ENCODE measurements around the gene SEC22C.

SEC22C gene

DNA sequence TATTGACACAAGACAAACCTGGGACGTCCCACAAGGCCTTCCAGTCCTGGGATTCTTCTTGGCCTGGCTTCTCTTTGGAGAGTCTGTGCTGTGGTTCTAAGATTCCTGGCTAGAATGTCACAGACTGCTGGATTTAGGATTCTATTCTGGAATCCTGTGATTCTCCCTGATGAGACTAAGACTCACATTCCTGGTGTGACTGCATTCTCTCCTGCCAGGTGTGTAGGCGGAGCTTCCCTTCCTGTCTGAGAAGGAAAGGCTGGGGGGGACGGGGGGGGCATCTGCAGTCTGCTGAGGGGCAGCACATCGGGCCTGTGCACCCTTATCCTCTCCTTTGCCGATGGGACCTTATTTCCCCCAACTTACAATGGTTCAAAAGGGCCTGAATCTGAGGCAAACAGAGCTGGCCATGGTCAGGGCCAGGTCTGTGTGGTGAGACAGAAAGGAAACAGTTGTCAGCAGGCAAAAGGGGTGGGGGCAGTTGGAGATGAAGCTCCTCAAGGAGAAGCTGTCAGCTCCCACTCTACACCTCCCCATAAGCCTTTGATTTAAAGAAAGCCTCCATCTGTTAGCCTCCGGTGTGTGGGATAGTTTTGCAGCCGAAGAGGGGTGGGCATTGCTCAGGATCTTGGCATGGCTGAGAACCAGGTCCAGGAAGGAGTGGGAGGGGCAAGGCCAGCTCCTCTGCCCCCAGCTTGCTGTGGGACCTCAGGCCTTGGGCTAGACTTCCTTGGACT, 48.4 kb downstream of the SEC22C start:
- no peak for DNase-seq

GRCh38 chr3:42532229-42532628, 49.5 kb downstream of the SEC22C start:
- DNase-seq, result no peak

DNA sequence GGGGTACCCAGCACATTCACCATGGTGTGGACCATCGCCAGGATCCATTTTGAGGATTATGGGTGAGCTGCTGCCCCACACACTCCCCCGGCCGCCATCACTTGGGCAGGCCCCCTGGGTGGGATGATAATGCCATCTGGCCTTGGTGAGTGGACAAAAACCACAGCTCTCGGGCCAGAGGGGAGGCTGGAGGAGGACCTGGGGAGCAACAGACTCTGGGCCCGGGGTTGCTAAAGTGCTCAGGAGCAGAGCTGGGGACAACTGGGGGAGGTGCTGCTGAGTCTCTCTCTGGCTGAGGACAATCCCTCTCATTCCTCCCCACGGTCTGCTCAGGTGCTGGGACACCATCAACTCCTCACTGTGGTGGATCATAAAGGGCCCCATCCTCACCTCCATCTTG, 50.3 kb downstream of the SEC22C start:
- no peak for DNase-seq

DNA sequence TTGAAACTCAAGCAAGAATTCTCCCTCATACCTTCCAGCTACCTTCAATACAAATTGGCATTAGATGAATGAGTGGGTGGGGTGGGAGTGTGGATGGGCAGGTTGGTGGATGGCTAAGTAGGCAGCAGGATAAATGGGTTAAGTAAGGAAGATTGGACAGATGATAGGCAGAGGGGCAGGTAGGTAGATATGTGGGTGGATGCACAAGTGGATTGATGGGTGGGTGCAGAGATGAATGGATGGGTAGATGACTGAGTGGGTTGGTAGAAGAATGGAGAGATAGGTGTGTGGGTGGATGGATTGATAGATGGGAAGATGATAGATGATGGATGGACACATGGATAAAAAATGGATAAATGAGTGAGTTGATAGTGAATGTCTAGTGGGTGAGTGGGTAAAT, 51.7 kb downstream of the SEC22C start:
- DNase-seq, result no peak

- no peak for DNase-seq
Measured at GRCh38 chr3:42529468-42529867, 52.3 kb downstream of the SEC22C start.

DNA sequence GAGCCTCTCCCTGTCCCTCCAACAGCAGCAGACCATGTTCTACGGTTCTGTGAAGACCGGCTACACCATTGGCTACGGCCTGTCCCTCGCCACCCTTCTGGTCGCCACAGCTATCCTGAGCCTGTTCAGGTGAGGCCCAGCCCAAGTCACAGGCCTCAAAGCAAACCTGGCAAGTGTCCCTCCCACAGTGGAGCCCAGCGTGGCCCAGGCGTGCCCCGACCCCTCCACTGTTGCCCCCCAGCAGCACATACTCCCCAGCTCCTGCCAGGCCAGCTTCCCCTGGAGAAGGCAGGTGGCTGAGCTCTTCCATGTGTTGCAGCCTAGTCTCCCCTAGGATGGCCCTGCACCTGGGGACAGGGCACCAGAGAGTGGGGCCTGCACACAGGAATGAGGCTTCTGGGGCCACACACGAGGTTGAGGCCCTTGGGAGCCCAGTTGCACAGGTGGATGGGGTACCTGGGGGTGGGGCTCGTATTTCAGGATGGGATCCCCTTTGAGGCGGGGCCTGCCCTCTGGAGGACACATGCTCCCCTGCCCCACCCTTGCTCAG, 54.3 kb downstream of the SEC22C start:
- DNase-seq, result no peak

DNA sequence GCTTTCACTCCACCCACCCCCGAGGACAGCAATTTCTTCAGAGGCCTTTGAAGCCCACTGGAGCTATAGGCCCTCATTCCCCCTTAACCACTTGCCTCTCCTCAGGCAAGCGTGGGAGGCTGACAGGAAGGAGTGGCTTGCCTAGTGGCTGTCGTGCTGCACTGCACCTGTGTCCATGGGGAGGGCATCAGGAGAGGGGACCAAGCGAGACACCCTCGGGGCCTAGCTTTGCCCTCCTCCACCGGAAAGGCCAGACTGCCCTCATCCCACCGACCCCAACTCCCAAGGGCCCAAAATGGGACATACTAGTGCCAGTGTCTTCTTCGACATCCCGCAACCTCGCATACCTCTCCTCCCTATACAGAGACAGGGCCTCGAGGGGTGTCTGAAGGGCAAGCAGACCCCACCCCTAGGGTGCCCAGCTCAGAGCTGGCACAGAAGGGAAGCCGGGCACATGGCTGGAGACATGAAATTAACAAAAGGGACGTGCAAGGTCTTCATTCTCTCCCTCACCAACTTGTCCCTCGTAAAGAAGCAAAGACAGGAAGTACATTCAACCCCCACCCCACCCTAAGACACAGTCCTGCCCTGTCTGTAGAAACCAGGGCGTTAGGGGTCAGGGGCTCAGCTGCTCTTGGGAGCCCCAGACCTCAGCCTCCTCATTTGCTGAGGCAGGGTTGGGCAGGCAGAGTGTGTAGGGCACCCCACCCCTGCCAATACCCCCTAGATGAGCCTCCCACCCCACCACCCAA, 55.0 kb downstream of the SEC22C start:
- DNase-seq, result no peak

- DNase-seq, result no peak
Measured at GRCh38 chr3:42525736-42526345, 55.9 kb downstream of the SEC22C start.

DNA sequence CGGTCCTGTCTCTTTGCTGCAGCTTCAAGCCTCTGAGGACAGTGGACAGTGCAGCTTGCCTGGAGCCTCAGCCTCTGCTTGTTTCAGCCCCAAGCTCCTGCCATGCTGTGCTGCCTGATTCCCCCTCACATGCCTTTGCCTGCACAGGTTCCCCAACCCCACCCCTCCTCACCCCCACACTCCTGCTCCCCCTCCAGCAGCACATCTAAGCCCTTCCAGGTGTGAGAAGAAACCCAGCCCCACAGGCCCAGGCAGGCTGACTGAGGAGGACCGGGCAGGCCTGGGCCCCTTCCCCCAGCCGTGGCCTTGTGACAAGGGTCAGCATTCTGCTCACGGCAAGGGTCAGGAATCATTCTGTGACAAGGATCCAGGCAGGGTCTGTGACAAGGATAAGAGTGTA, 56.6 kb downstream of the SEC22C start:
- no peak for DNase-seq

GRCh38 chr3:42524751-42525150, 57.0 kb downstream of the SEC22C start:
- no peak for DNase-seq

DNA sequence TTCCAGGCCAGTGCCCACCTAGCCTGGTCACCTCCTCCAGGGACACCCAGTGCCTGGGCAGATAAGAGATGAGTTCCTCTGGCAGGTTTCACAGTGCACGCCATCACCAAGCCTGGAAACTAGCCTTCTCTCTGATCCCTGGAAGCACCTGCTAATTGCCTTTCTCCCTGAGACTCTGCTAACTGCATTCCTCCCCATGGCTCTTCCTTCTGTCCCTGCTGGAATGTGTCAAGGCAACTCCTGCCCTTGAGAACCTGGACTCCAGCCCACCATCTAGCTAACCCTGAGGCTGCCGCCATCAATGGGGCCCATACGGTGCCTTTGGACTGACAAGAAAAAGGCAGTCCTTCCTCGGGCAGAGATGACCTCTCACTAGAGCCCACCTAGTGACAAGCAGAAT, 60.9 kb downstream of the SEC22C start:
- DNase-seq, result no peak

DNA sequence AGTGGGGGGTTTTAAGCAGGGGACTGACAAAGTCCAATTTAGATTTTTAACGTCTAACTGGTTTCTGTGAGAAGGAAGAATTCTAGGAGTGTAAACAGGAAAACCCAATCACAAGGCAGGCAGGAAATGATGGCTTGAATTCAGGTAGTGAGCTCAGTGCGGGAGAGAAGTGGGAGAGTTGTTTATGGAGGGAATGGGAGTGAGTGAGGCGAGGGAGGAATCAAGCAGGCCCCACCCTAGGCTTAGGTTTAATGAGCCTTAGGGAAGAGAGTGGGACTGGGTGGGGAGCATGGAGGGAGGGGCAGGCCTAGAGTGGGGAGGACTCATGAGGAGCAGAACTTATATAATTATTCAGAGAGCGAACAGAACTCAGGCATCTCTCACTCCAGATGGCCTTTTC, 61.4 kb downstream of the SEC22C start:
- DNase-seq, result no peak

DNA sequence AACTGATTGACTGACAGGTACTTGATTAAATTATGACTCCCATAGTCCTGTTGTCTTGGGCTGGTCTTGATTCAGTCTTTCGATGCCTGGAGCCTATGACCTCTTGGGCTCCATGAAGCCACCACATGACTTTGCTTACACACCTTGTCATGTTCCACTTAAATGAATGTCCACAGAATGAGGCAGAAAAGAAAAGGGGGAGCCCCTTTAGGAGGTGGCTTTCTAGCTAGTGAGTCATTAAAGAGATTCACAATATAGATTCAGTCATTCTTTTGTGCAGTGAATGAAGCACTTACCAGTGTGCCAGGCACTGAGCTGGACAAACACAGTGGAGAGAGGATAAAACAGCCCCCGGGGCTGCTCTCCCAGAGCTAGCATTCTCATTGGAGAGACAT, 62.2 kb downstream of the SEC22C start:
- DNase-seq, result no peak

DNA sequence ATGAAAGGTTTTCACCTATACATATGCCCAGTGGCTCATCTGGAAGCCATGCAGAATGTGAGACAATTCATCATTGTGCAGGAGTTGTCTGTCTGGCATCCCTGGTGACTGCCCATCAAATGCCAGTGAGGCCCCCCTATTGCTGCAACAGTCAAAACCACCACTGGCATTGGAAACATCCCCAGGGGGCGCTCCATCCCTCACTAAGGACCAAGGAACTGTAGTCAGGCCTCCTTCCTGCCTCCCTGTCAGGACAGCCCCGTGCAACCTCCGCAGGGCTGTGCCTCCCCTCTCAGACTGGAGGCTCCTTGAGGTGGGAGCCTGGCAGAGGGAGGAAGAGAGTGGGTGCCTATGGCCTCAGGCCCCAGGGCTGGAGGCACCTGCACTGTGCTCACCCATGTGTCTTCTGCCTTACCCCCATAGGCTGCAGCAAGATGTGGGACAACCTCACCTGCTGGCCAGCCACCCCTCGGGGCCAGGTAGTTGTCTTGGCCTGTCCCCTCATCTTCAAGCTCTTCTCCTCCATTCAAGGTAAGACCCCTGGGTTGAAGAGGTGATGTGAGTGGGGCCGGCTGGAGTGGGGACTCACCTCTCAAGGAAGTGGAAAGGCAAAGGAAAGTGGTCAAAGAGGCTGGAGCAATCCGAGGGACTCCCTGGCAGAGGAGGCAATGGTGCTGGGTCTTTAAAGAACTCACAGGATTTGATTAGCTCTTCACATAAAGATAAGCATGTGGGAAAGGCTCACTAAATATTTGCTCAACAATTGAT, 62.8 kb downstream of the SEC22C start:
- no peak for DNase-seq

- DNase-seq, result no peak
Measured at GRCh38 chr3:42517117-42517516, 64.7 kb downstream of the SEC22C start.

DNA sequence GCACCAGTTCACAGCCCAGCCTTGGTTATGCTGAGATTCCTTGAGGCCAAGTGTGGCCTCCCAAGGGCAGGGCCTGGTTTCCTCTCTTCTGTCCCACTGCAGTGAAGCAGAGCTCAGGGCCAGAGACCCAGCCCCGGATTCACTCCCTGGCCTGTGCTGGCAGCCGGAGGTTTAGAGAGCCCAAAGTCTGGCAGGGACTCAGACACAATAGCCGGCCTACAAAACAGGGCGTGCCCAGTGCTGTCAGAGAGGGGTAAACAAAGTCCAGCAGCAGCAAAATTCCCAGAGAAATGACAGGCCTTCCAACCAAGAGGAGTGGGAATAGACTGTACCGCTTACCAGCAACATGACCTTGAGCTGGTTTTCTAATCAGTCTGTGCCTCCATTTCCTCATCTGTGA, 65.3 kb downstream of the SEC22C start:
- DNase-seq, result no peak

GRCh38 chr3:42515976-42516375, 65.8 kb downstream of the SEC22C start:
- no peak for DNase-seq

- DNase-seq, result no peak
Measured at GRCh38 chr3:42515391-42515916, 66.3 kb downstream of the SEC22C start.

DNA sequence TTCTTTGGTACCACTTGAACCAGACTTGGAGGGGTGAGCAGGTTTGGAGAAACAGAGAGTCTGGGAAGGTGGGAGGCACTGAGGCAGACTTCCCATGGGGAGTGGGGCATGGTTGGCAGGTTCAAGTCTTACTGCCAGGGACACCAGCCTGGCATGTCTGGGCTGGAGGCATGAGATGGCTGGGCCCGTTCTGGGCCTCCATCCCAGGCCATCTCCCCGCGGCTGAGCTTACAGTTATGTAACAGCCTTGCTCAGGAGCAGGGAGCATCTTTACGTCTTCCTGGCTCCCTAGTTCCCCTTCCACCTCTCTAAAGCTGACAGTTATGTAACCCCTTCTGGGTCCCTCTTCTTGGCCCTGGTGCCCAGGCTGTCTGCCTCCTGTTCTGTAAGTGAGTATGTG, 66.9 kb downstream of the SEC22C start:
- DNase-seq, result no peak

DNA sequence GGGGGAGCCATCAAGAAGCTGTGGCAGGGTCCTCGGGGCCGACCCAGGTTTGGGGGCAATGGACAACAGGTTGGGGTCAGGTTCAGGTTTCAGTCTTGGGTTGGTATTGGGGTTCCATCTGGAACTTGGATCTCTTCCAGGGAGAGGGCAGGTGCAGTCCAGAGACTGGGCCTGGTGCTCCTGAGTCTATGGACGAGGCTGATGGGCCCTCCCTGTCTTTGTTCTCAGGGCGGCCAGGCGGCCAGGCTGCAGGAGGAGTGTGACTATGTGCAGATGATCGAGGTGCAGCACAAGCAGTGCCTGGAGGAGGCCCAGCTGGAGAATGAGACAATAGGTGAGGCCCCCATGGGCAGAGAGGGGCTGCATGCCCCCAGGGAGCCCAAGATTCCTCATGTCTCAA, 68.2 kb downstream of the SEC22C start:
- no peak for DNase-seq

DNA sequence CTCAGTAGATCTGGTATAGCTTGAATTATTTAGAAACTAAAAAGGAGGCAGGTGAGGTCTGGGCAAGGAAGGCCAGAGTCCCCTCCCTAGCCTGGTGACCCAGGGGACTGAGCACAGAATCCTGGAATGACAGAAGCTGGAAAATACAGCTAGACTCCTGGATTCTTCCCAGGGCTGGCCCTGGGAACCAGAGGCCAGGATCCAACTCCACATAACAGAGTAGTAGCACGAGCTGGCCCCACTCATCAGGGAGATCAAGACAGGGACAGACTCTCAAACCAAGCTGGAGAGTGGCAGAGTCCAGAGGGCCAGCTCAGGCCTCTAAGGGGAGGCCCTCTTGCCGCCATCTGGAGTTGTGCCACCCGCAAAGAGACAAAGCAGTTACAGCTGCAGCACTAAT, 68.6 kb downstream of the SEC22C start:
- no peak for DNase-seq

- DNase-seq, result no peak
Measured at GRCh38 chr3:42511736-42512135, 70.0 kb downstream of the SEC22C start.

DNA sequence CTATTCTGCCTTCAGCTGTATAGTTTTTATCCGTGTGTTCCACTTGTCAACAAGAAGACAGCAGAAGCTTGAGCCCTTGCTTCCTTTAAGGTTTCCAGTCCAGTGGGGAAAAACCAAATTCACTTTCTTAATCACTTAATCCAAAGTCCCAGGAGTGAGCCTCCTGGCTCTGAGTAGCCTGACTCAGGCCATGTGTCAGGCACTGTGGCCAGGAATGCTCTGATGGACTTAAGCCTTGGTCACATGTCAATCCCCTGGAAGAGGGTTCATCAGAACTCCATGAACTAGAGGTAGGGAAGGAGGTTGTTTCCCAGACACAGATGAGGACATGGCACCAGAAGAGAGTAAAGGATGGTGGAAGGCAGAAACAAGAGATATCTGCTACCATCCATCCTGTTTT, 70.6 kb downstream of the SEC22C start:
- DNase-seq, result no peak

Data from NCI-H345 (cell line).